HG02981 (cell line): ENCODE data around the gene TMEM106C.

ENCODE experiments used
- ATAC-seq: cut with Tn5 transposase; IDR thresholded peaks from one replicate; pipeline ENCODE4 v1.9.1; 2021; ENCODE audit warnings: mild to moderate bottlenecking, moderate library complexity; ENCODE audit not compliant: unreplicated experiment

TMEM106C gene

DNA sequence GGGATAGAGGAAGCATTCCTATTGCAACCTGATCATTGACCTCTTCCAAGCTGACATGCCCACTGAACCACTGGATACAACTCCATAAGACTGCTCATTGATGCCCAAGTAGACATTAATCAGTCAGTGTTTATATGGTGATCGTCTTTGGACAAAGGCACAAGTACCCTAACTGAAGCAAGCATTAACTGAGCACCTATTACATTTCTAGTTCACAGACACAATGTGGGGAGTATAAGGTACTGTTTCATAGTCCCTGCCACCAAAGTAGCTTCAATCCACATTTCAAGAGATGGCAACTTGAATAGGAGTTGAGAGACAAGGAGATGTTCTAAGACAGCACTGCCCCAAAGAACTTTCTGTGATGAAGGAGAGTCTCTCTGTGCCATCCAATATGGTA is 51.7 kb downstream of the TMEM106C start:
- no peak for ATAC-seq

- ATAC-seq = no peak
These were observed 52.6 kb downstream of the TMEM106C start for GRCh38 chr12:48015954-48016353.

DNA sequence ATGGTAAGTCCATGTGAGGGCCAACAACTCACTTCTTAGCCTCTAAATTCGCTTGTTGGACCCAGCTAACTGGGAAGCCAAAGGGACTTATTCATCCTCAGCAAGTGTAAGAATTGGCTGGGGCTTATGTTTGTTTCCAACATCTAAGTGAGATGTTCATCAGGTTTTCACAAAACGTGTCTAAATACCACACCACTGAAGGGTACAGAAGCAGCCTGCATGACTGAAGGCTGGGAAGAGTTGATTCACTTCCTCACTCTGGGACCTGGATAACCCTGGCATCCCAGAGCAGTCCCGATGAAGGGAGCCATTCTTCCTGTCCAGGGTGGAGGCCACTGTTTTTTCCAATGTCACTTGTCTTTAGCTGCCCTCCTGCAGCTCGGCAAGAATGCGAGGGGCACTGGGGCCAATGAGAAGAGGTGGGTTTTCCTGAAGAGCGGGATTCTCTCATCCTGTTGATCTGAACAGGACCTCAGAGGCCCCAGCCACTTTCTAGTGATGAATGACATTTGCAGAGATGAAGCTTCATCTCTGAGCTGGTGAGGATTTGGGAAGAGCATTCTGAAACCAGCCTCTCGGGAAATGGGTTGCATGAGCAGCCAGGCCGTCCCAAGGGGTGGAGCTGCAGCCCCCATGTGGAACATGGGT is 53.1 kb downstream of the TMEM106C start:
- no peak for ATAC-seq

DNA sequence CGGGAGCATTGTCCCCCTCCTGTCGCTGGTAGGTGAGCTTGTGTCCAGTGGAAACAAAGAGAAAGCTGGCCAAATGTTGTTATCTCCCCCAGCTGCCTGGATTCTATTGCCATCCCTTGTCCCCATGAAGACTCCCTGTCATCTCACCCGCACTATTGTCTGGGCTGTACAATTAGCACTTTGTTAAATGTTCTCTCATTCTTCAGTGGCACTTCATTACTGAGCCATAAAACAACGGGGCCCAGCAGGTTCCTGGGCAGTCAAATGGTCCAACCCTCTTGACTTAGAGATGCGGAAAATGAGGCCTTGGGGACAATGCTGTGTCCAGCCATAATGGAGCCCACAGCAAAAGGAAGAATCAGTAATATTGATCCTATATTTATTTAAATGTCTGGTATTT is 54.1 kb downstream of the TMEM106C start:
- no peak for ATAC-seq

GRCh38 chr12:48017921-48018617 is 54.7 kb downstream of the TMEM106C start:
- no peak for ATAC-seq
